Jurkat, Clone E6-1 (cell line): Measurements from ENCODE around the gene RITA1.
A peak's percentile ranks its signal among the peaks of the same experiment; 100 is the strongest.

Experiments used
- DNase-seq: peaks from one replicate; pipeline ENCODE4 v3.0.0-alpha.2; 2011; ENCODE audit warnings: low read depth, low spot score
- H3K4me3 ChIP-seq: 2 replicates; pipeline ENCODE4 v1.5.1; 2011; ENCODE audit warnings: mild to moderate bottlenecking, low read length, control low read depth, moderate library complexity

The RITA1 gene

GRCh38 chr12:113222730-113223531 lies 37.4 kb downstream of the RITA1 start:
- DNase-seq, result peak; percentile 50
- H3K4me3 ChIP-seq, result peak overlapping the region; percentile 42

DNA sequence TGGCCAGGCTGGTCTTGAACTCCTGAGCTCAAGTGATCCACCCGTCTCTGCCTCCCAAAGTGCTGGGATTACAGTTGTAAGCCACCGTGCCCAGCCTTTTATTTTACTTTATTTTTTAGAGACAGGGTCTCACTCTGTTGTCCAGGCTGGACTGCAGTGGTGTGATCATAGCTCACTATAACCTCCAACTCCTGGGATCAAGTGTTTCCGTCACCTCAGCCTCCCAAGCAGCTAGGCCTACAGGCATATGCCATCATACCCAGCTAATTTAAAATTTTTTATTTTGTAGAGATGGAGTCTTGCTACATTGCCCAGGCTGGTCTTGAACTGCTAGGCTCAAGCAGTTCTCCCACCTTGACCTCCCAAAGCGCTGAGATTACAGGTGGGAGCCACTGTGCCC lies 39.4 kb downstream of the RITA1 start:
- DNase-seq, result no peak
- no peak overlapping the region for H3K4me3 ChIP-seq

DNA sequence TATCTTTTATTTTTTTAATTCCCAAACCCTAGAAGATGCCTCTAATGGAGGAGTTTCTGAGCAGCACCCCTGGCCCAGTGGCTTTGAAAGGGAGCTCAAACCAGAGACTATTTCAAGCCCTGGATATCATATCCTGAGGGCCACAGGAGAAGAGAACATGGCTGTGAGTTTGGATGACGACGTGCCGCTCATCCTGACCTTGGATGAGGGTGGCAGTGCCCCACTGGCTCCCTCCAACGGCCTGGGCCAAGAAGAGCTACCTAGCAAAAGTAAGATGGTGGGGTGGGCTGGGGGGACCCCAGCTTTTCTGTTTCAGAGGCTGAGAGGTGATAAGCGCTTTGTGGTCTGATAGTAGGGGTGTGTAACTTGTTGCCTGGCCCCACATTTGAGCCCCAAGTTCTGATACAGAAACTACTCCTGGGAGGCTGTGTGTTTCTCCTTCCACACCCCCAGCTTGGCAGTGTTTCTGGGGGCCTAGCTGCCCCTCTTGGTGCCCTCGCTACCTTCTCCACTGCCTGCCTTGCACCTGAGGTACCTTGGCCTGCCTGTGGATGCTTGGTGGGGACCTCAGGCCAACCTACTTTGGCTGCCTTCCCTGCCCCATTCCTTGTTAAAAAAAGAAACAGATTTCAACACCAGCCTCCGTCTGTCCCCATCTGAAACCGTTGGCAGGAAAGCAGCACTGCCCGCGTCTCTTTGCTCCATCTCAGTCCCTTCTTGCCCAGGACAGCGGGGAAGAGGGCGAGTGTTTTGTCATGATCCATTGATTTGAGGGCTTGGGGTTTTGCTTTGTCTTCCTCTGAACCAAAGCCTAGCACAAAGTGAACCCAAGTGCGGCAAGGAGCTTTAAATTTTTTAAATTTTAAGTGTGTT lies 41.4 kb downstream of the RITA1 start:
- no peak for DNase-seq

GRCh38 chr12:113227686-113228391 lies 42.3 kb downstream of the RITA1 start:
- DNase-seq, result no peak
- H3K4me3 ChIP-seq, result no peak overlapping the region

More for the DNA sequence above, 41.4 kb downstream of the RITA1 start:
- no peak overlapping the region for H3K4me3 ChIP-seq

- no peak overlapping the region for H3K4me3 ChIP-seq
- DNase-seq, result no peak
These were observed 43.0 kb downstream of the RITA1 start for GRCh38 chr12:113228394-113229028.

GRCh38 chr12:113230315-113231234 lies 45.1 kb downstream of the RITA1 start:
- no peak for DNase-seq
- H3K4me3 ChIP-seq, result no peak overlapping the region

DNA sequence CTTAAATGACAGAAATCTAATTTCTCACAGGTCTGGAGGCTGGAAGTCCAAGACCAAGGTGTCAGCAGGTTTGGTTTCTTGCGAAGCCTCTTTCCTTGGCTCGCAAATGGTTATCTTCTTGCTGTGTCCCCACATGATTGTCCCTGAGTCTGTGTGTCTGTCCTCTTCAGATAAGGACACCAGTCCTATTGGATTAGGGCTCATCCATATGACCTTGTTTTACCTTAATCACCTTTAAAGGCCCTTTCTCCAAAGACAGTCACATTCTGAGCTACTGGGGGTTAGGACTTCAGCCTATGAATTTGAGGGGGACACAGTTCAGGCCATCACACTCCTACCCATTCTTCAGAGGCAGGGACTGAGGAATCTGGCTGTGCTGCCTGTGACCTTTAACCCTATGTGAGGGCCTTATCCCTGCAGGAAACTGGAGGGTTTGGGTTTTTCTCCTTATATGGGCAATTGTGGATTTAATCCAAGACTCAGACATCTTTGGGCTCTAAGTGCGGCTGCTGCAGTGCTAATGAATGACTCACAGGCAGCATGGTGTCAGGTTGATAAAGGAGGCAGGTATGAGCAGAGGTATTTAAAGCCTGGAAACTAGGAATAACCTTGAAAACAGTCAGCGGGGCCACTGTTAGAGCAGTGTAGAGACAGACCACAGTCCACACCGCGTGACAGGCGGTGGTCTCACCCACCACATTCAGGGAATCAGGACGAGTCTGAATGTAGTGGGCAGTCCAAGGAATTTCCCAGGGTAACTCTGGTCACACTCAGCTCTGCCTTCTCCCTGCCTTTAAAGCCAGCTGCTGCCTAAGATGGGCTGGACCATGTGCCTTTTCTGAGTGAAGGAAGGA lies 45.9 kb downstream of the RITA1 start:
- no peak for DNase-seq
- H3K4me3 ChIP-seq, result no peak overlapping the region

GRCh38 chr12:113232089-113232839 lies 46.7 kb downstream of the RITA1 start:
- no peak for DNase-seq
- no peak overlapping the region for H3K4me3 ChIP-seq

GRCh38 chr12:113232840-113233585 lies 47.5 kb downstream of the RITA1 start:
- H3K4me3 ChIP-seq, result no peak overlapping the region
- DNase-seq, result no peak

- DNase-seq, result no peak
- no peak overlapping the region for H3K4me3 ChIP-seq
These were observed 48.4 kb downstream of the RITA1 start for GRCh38 chr12:113233967-113234366.

DNA sequence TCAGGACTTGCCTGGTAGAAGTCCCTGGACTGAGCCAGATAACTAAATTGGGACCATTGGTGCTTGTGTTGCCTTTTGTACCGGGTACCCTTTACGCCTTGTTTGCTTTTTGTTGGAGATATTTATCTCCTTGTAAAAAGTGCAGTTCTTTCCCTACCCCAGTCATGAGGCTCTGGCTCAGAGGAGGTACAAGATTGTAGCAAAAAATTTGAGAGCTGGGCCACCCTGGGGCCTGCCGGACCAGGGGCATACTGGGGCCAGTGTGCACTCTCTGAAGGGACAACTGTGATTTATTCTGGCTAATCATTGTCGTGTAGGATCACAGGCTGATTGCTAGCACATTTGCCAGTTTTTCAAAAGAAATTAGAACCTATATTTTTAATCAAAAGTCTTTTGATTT lies 49.0 kb downstream of the RITA1 start:
- H3K4me3 ChIP-seq, result no peak overlapping the region
- DNase-seq, result no peak

GRCh38 chr12:113235976-113236375 lies 50.5 kb downstream of the RITA1 start:
- DNase-seq, result no peak
- H3K4me3 ChIP-seq, result no peak overlapping the region

GRCh38 chr12:113236539-113237399 lies 51.2 kb downstream of the RITA1 start:
- H3K4me3 ChIP-seq, result no peak overlapping the region
- no peak for DNase-seq

GRCh38 chr12:113237748-113238147 lies 52.2 kb downstream of the RITA1 start:
- H3K4me3 ChIP-seq, result no peak overlapping the region
- DNase-seq, result no peak

DNA sequence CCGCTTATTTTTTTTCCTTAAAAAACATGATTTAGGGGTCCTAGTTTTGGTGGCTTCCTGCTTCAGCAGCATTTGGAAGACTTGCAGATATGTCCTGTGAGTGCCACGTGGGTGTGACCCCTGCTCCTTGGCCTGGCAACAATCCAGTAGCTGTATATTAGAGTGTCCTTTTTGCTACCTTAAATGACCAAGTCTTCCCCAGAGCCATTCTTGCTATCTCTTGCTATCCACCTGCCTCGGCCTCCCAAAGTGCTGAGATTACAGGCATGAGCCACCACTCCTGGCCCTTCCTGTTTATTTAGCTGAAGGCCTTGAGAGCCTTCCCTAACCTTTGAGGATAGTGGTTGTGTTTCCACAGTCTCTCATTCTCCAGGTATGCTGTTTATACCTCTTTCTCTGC lies 52.8 kb downstream of the RITA1 start:
- no peak for DNase-seq
- no peak overlapping the region for H3K4me3 ChIP-seq
